GM12872 (cell line): ENCODE measurements around the gene FMR1.

ENCODE experiments used
- TF ChIP-seq, protein P1 (sequence below): IDR thresholded peaks from 3 replicates; pipeline ENCODE4 v1.5.1; 2011; ENCODE audit warnings: low read depth, mild to moderate bottlenecking, low read length, moderate library complexity; ENCODE audit not compliant: insufficient read depth

FMR1 gene

DNA sequence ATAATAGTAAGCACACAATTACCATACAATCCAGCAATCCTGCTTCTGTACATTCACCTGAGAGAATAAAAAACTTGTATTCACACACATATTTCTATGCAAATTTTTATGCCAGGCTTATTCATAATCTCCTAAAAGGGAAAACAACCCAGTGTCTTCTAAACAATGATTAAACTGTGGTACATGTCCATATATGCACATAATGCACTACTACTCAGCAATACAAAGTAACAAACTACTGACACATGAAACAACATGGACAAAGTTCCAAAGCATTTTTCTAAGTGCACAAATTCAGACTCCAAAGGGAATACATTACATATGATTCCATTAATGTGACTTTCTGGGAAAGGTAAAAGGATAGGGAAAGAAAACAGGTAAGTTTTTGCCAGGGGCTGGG lies 18.0 kb upstream of the FMR1 start:
- TF ChIP-seq, protein P1, sequence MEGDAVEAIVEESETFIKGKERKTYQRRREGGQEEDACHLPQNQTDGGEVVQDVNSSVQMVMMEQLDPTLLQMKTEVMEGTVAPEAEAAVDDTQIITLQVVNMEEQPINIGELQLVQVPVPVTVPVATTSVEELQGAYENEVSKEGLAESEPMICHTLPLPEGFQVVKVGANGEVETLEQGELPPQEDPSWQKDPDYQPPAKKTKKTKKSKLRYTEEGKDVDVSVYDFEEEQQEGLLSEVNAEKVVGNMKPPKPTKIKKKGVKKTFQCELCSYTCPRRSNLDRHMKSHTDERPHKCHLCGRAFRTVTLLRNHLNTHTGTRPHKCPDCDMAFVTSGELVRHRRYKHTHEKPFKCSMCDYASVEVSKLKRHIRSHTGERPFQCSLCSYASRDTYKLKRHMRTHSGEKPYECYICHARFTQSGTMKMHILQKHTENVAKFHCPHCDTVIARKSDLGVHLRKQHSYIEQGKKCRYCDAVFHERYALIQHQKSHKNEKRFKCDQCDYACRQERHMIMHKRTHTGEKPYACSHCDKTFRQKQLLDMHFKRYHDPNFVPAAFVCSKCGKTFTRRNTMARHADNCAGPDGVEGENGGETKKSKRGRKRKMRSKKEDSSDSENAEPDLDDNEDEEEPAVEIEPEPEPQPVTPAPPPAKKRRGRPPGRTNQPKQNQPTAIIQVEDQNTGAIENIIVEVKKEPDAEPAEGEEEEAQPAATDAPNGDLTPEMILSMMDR, result no peak

DNA sequence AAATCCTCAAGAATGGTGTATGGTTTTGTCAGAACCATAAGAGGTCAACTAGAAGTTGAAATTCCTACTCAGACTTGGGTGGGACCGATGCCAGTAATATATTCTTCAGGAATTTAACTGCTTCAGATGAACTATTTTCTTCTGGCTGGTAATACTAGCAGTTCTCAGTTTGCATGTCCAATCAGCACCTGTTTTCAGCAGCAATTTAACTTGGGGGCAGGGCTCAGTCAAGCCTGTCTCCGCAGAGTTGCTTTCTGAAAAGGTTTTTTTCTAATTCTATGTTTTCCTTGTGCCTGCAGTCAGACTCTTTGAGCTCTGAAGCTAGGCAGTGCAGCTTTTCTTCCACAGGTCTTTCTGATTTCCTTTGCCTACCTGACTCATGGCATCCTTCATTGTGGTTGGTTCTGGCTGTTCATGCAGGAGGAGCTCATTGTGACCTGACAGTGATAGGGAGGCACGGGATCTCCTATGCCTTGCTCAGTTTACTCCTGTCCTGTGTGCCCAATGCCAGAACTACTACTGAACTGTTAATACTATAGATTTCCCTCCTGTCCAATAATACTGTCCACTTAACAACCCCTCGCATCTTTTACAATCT lies 17.3 kb upstream of the FMR1 start:
- TF ChIP-seq, protein P1, result no peak

DNA sequence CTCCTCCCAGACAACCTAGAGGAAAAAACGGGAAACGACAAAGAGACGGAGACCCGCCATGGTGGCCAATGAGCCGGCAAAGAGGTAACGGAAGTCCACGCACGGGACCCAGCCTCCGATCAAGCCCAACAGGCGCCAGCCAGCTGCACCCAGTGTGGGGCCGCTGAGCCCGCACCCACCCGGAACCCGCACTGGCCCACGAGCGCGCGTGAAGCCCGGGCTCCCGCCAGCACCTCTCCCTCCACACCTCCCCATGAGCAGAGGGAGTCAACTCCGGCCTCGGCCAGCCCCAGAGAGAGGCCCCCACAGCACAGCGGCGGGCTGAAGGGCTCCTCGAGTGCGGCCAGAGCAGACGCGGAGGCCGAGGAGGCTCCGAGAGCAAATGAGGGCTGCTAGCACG lies 14.6 kb upstream of the FMR1 start:
- TF ChIP-seq, protein P1, result no peak

DNA sequence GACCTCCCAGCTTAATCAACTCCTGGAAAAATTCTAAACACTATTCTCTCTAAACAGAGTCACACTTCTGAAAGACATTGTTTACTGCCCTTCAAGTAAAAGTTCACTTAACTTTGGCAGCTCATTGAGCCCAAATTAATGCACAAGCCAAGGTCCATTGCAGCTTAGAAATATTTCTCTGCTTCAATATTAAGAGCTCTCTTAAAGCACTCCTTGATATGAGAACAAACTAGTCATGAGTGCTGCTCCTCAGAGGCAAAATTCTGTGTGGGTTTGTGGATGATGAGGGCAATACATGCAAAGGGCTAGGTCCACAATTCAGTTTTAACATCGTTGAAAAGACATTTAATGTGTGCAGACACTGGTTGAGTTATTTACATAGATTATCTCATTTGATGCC lies 12.8 kb upstream of the FMR1 start:
- TF ChIP-seq, protein P1, result no peak

DNA sequence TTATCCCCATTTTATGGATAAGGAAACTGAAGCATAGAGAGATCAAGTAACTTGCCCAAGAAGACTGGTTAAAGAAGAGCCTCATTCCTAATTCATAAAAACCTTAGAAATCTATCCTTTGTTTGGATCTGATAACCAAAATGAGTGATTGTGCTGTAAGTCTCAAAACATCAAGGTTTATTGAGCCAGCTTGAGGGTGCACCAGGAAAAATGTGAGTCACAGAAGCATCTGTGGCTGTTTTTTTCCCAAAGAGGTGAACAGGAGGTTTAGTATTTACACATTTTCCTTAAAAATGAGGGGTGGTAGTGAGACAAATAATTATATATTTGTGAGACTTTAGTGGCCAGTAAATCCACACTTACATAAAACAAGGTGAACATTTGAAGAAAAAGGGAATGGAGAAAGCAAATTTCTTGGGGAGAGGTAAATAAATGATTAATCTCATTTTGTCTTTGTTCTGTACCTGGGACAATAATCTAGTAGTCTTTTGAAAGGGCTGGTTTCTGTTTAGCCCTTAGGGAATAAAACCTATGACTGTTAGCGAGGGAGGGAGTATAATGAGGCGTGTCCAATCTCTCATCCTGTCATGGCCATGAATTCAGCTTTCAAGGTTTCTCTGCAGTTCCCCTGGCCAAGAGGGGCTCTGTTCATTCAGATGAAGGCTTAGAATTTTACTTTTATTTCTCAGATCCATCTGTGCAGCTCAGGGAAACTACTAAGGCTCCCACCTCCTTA lies 12.2 kb upstream of the FMR1 start:
- TF ChIP-seq, protein P1, result no peak

DNA sequence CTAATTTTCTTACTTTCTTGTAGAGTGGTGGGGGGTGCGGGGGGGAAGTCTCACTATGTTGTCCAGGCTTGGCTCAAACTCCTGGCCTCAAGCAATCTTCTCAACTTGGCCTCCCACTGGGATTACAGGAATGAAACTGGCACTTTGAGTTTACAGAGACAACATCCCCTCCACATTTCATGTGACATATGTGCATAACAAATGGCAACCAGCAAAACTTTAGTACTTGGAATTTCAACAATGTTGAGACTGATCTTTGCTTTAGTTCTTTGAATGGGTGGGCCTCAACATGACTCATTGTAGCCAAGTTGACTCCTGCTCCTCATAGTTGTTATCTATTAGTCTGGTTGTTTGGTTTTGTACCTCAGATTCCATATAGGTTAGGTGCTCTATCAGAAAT lies 11.4 kb upstream of the FMR1 start:
- TF ChIP-seq, protein P1, result no peak

DNA sequence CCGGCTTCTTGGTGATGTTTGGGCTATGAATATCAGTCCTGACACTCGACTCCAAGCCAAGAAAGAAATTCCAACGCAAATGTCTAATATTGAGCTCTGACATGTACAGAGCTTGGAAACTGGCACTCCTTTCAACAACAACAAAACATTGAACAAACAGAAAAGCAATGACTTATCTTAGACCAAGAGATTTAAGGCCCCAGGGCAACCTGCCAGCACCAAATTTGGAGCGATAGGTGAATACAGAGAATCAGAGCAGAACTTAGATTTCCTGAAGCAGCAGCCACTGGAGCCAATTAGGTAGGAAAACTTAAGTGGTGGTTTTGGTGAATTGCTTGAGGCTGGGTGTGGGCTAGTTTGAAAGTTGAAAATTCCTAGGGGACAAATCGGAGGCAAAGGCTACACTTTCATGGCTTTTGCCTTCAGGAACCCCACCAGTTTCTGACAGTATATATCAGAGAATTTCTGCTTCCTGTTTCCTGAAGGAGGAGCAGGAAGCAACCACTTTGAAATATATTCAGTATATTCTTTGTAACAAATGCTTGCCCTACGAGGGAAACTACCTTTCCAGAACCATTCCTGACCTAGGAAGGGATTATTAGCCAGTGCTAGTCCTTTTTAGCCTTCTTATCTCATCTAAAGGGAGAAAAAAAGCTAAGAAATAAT lies 10.1 kb upstream of the FMR1 start:
- TF ChIP-seq, protein P1, result no peak
